ENCODE measurements around the gene PPM1J. TPM values are rescaled to one million over a fixed set of nuclear protein-coding genes. Genes with fewer than 3 reads are reported as not detected.

PPM1J gene, protein sequence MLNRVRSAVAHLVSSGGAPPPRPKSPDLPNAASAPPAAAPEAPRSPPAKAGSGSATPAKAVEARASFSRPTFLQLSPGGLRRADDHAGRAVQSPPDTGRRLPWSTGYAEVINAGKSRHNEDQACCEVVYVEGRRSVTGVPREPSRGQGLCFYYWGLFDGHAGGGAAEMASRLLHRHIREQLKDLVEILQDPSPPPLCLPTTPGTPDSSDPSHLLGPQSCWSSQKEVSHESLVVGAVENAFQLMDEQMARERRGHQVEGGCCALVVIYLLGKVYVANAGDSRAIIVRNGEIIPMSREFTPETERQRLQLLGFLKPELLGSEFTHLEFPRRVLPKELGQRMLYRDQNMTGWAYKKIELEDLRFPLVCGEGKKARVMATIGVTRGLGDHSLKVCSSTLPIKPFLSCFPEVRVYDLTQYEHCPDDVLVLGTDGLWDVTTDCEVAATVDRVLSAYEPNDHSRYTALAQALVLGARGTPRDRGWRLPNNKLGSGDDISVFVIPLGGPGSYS
- total RNA-seq = 5.4 TPM
- long read RNA-seq, transcript PPM1J-201 (10 exons, 1,863 nt) = major isoform, 13 of 19 reads
- long read RNA-seq, partial matches to known transcripts = 1 of 19 reads
- long read RNA-seq, other reads (novel, unspliced or antisense) = 5 of 19 reads

GRCh38 chr1:112715264-112716053, at the start of gene PPM1J:
Gene PPM1J (minus strand): TSS chr1:112715332. CDS start chr1:112715301, 31 bp downstream.
- no peaks in the 10 kb centered on the region for H3K36me3 ChIP-seq
- TF ChIP-seq, protein P1, sequence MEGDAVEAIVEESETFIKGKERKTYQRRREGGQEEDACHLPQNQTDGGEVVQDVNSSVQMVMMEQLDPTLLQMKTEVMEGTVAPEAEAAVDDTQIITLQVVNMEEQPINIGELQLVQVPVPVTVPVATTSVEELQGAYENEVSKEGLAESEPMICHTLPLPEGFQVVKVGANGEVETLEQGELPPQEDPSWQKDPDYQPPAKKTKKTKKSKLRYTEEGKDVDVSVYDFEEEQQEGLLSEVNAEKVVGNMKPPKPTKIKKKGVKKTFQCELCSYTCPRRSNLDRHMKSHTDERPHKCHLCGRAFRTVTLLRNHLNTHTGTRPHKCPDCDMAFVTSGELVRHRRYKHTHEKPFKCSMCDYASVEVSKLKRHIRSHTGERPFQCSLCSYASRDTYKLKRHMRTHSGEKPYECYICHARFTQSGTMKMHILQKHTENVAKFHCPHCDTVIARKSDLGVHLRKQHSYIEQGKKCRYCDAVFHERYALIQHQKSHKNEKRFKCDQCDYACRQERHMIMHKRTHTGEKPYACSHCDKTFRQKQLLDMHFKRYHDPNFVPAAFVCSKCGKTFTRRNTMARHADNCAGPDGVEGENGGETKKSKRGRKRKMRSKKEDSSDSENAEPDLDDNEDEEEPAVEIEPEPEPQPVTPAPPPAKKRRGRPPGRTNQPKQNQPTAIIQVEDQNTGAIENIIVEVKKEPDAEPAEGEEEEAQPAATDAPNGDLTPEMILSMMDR (IDR thresholded peaks at IDR 0.05; ENCODE audit: borderline replicate concordance) = no peak
- peak within 1 kb of the TSS; percentile 83 for H3K27ac ChIP-seq (replicated peaks)
- peaks cover 32% of the 10 kb centered on the region for H3K4me1 ChIP-seq
- peak within 1 kb of the TSS; percentile 84 for H3K4me3 ChIP-seq
- peak; percentile 99 for DNase-seq
- intact Hi-C loops (cut with micrococcal nuclease) = loop anchor here (5.0 kb wide), 1 partner anchor 87 kb away; no protein-coding TSS in a partner anchor
- H3K9me3 ChIP-seq (replicated peaks) = no peaks in the 10 kb centered on the region
- H3K27me3 ChIP-seq (ENCODE audit: low read depth) = peaks cover 16% of the 10 kb centered on the region

- Histone ChIP-seq H3K27me3 (ENCODE audit: low read depth) (peaks cover 43% of the 10 kb centered on the region), H3K4me1 (peaks cover 4% of the 10 kb centered on the region), H3K4me3 (no peak overlapping the region), H3K27ac (replicated peaks) (no peak overlapping the region), H3K36me3 (no peaks in the 10 kb centered on the region), H3K9me3 (replicated peaks) (no peaks in the 10 kb centered on the region)
- no peak for DNase-seq
- TF ChIP-seq, protein P1 (IDR thresholded peaks at IDR 0.05; ENCODE audit: borderline replicate concordance) = no peak
- intact Hi-C loops (cut with micrococcal nuclease) = no loop called here
Measured at GRCh38 chr1:112762541-112763500, 47.7 kb upstream of the PPM1J start.

GRCh38 chr1:112761714-112762480, 46.8 kb upstream of the PPM1J start:
- H3K9me3 ChIP-seq (replicated peaks) = no peaks in the 10 kb centered on the region
- H3K27ac ChIP-seq (replicated peaks) = no peak overlapping the region
- intact Hi-C loops (cut with micrococcal nuclease) = no loop called here
- no peaks in the 10 kb centered on the region for H3K36me3 ChIP-seq
- TF ChIP-seq, protein P1 (IDR thresholded peaks at IDR 0.05; ENCODE audit: borderline replicate concordance) = no peak
- H3K4me1 ChIP-seq = peaks cover 4% of the 10 kb centered on the region
- H3K4me3 ChIP-seq = no peak overlapping the region
- peaks cover 44% of the 10 kb centered on the region for H3K27me3 ChIP-seq (ENCODE audit: low read depth)
- no peak for DNase-seq

DNA sequence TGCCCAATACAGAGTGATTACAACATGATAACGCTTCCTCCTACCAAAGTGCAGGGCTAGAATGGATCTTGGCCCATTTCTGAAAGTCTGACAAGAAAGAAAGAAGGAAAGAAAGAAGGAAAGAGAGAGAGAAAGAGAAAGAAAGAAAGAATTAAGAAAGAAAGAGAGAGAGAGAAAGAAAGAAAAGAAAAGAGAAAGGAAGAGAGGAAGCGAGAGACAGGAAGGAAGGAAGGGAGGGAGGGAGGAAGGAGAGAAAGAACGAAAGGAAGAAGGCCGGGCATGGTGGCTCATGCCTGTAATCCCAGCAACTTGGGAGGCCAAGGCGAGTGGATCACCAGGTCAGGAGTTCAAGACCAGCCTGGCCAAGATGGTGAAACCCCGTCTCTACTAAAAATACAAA, 44.1 kb upstream of the PPM1J start:
- Histone ChIP-seq H3K4me3 (no peak overlapping the region), H3K27ac (replicated peaks) (no peak overlapping the region), H3K4me1 (peaks cover 4% of the 10 kb centered on the region), H3K27me3 (ENCODE audit: low read depth) (peaks cover 55% of the 10 kb centered on the region), H3K36me3 (no peaks in the 10 kb centered on the region), H3K9me3 (replicated peaks) (peaks cover 7% of the 10 kb centered on the region)
- DNase-seq = no peak
- intact Hi-C loops (cut with micrococcal nuclease) = no loop called here
- TF ChIP-seq, protein P1 (IDR thresholded peaks at IDR 0.05; ENCODE audit: borderline replicate concordance) = no peak

Measured in left ventricle myocardium inferior (tissue), 1 donor.